Panc1 (cell line): Measurements from ENCODE around the gene UNC5B.

ENCODE experiments used
- CTCF ChIP-seq: fragments of 450-650 bp; IDR thresholded peaks from 2 replicates; pipeline ENCODE4 v1.5.1; 2017; ENCODE audit warnings: mild to moderate bottlenecking
- POLR2AphosphoS5 ChIP-seq: IDR thresholded peaks from 2 replicates; pipeline ENCODE4 v1.6.1; 2012; ENCODE audit warnings: mild to moderate bottlenecking, low read depth, low read length, moderate library complexity
- REST ChIP-seq, 2 experiments: IDR thresholded peaks; 2 replicates each; pipeline ENCODE4 v1.6.1; 2011 to 2012; ENCODE audit warnings: low read depth in 2 of 2, control low read depth in 1 of 2, low read length in 1 of 2, mild to moderate bottlenecking in 1 of 2, moderate library complexity in 1 of 2; ENCODE audit not compliant: insufficient read depth in 1 of 2
- SIN3A ChIP-seq: IDR thresholded peaks from 2 replicates; pipeline ENCODE4 v1.6.1; 2012; ENCODE audit warnings: low read depth, mild to moderate bottlenecking, low read length, moderate library complexity, borderline replicate concordance; ENCODE audit not compliant: insufficient read depth
- TCF7L2 ChIP-seq: IDR thresholded peaks from 2 replicates; pipeline ENCODE4 v1.6.1; 2011; ENCODE audit warnings: mild to moderate bottlenecking, low read depth, low read length, inconsistent platforms

- TF ChIP-seq POLR2AphosphoS5 (no peak), CTCF (no peak), SIN3A (no peak), TCF7L2 (no peak), REST (IDR thresholded peaks at IDR 0.05; ENCODE audit: insufficient read depth in 1 of 2, low read depth in 2 of 2, low read length in 1 of 2) (no peak)
Measured at GRCh38 chr10:71290806-71291527, 78.6 kb downstream of the UNC5B start.
